Measurements from ENCODE around the gene ANKH. TPM values are rescaled to one million over a fixed set of nuclear protein-coding genes. Genes with fewer than 3 reads are reported as not detected.

The ANKH gene
- total RNA-seq, 1 experiment from 2014 or later = 65.2 TPM

GRCh38 chr5:14869233-14869632 lies 2.3 kb downstream of the ANKH start:
- no TSS peak for BruUV-seq (replicated peaks)
- TF ChIP-seq POLR2AphosphoS5 (IDR thresholded peaks at IDR 0.05; ENCODE audit: low read depth, low read length) (no peak), JUND (IDR thresholded peaks at IDR 0.05) (no peak), ELF1 (IDR thresholded peaks at IDR 0.05; ENCODE audit: borderline replicate concordance, low read depth) (no peak), EGR1 (IDR thresholded peaks at IDR 0.05; ENCODE audit: low read depth) (no peak), SIN3A (IDR thresholded peaks at IDR 0.05; ENCODE audit: low read depth) (no peak), ZFX (IDR thresholded peaks at IDR 0.05) (no peak), RAD21 (IDR thresholded peaks at IDR 0.05; ENCODE audit: low read depth) (no peak), REST (IDR thresholded peaks at IDR 0.05; ENCODE audit: low read depth) (no peak), ZNF274 (IDR thresholded peaks at IDR 0.05; ENCODE audit: low read depth, low read length) (no peak), TCF7L2 (IDR thresholded peaks at IDR 0.05; ENCODE audit: borderline replicate concordance, extremely low read depth, insufficient read depth, insufficient read length) (no peak), ZBTB33 (IDR thresholded peaks at IDR 0.05; ENCODE audit: extremely low read depth, insufficient replicate concordance, low read length) (no peak), SRF (IDR thresholded peaks at IDR 0.05; ENCODE audit: low read depth) (no peak), EZH2 (IDR thresholded peaks at IDR 0.05) (no peak), FOSL1 (IDR thresholded peaks at IDR 0.05; ENCODE audit: low read depth) (no peak)
- TF ChIP-seq, protein P1, sequence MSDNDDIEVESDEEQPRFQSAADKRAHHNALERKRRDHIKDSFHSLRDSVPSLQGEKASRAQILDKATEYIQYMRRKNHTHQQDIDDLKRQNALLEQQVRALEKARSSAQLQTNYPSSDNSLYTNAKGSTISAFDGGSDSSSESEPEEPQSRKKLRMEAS (IDR thresholded peaks at IDR 0.05) = no peak
- Histone ChIP-seq H2AFZ (ENCODE audit: low read depth, low read length, poor library complexity, severe bottlenecking) (no peak overlapping the region), H3K36me3 (ENCODE audit: control insufficient read depth in 1 of 2, insufficient read depth in 2 of 2, low read length in 2 of 2) (no peaks in the 10 kb centered on the region), H4K20me1 (ENCODE audit: insufficient read depth) (no peaks in the 10 kb centered on the region), H3K4me3 (replicated peaks in 1 of 2; ENCODE audit: low read depth in 1 of 2, low read length in 2 of 2) (no peak overlapping the region), H3K79me2 (ENCODE audit: insufficient read depth, low read length) (peaks cover 31% of the 10 kb centered on the region), H3K9ac (ENCODE audit: low read length) (no peak overlapping the region), H3K4me2 (ENCODE audit: low read length) (no peak overlapping the region), H3K27ac (ENCODE audit: low read depth, low read length) (no peak overlapping the region), H3K9me3 (ENCODE audit: control insufficient read depth in 1 of 2, insufficient read depth in 1 of 2, low read depth in 1 of 2, low read length in 2 of 2) (no peaks in the 10 kb centered on the region), H3K27me3 (ENCODE audit: insufficient read depth, low read length) (no peaks in the 10 kb centered on the region), H3K4me1 (ENCODE audit: control insufficient read depth in 1 of 2, insufficient read depth in 2 of 2, low read length in 2 of 2) (peaks cover 3 to 15% of the 10 kb centered on the region in 2 experiments; a peak in 3 of 4 replicates), H3K9me2 (ENCODE audit: insufficient read depth) (no peaks in the 10 kb centered on the region)
- ChIA-PET POLR2A (no interaction called here), RAD21 (ENCODE audit: low non-redundant PET in 1 of 2, low total read pairs in 2 of 2, uncharacterized antibody in 2 of 2, unreplicated experiment in 2 of 2) (no interaction called here), CTCF (no interaction called here)
- ATAC-seq (no peak), DNase-seq (ENCODE audit: low read depth, low spot score) (no peak)
- intact Hi-C loops (cut with micrococcal nuclease) = no loop called here
